ENCODE results near the gene MXD4.

Gene MXD4, protein sequence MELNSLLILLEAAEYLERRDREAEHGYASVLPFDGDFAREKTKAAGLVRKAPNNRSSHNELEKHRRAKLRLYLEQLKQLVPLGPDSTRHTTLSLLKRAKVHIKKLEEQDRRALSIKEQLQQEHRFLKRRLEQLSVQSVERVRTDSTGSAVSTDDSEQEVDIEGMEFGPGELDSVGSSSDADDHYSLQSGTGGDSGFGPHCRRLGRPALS

DNA sequence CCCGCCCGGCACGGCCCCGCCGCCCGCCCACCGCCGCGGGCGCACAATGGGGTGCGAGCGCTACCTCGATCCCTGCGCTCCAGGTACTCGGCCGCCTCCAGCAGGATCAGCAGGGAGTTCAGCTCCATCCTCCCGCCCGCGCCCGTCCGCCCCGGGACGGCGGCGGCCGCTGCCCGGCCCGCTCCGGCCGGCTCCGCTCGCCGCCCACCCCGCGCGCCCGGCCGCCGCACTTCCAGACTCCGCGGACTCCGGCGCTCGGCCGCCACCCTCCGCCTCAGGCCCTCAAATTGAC lies at the start of gene MXD4:
Gene MXD4 (minus strand): TSS at position 257 of the 292 bp plus-strand sequence. CDS start 129 bp downstream, at position 128.
- DNase-seq, result no peak

DNA sequence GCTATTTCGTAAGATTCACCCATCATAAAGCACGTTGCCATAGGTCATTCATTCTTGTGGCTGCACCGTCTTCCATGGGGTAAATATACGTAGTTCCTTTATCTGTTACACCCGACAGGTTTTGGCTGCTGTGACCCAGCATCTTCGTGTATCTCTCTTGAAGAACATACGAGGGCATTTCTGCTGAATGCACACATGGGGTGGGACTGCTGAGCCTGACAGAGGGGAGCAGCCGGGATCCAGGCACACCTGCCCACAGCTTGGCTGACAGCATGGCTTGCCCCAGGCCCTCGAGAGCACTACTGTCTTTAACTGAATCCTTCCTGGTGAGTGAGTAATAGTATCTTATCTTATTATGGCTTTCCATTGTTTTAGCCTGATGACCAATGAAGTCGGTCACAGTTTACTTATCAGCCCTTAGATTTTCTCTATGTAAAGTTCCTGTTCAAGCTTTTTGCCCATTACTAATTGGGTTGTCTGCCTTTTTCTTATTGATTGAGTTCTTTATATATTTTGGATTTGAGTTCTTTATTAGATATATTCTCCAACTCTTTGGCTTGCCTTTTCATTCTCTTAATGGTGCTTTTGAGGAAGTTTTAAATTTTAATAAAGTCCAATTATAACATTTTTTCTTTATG lies 45.0 kb upstream of the MXD4 start:
- DNase-seq, result no peak

DNA sequence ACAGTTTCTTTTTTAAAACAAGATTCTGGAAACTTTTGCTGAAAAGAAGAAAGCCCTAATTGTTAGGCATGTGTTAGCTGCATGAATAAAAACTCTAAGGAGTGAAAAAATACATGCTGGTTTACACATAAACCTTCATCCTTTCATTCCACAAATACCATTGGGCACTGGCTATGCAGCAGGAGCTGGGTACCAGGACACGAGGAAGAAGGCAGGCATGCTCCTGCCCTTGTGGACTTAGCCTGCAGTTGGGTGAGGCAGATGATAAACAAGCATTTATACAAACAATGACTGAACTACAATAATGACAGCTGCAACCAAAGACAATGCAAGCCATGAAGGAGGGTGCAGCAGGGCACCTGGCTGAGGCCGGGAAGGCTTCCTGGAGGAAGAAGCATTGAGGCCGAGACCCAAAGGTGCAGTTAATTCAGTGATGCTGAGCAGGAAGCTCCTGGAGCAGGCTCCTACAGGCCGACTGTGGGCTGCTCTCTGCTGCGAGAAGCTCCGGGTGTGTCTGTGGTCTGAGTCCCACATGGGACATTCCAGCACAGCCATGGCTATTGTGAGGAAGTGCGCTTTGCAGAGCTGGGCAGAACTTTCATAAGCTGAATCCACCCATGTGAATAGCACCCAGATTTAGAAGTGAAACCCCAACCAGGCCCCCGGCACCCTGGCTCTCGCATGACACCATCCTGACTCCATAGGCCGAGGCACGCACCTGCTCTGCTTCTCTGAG lies 44.0 kb upstream of the MXD4 start:
- DNase-seq, result no peak

DNA sequence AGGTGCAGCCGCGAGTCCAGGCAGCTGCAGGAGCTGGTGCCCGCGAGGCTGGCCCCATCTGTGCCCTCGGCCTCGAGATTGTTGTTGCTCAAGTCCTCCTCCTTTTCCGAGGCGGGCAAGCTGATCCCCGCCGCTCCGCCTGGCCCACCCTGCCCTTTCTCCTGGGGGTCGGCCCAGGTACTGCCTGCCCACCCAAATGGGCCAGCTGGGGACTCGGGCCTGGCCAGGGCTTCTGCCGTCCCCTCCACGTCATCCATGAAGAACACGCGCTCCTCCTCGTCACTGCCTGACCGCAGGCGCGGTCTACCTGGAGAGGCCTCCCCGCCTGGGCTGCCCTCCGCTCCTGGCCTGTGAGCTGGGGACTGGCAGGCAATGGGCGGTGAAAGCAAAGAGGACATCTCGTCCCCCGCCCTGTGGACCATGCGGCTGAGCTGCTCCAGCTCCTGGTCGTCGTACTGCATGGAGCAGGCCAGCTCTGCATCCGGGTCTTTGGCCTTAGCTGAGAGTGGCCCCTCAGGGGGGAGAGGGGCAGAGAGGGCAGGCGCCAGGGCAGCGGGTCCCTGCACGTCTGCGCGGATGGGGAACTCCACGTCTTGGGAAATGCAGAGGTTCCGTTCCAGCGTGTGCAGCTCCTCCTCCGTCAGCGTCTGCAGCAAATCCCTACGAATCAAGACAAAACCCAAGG lies 43.1 kb upstream of the MXD4 start:
- no peak for DNase-seq

DNA sequence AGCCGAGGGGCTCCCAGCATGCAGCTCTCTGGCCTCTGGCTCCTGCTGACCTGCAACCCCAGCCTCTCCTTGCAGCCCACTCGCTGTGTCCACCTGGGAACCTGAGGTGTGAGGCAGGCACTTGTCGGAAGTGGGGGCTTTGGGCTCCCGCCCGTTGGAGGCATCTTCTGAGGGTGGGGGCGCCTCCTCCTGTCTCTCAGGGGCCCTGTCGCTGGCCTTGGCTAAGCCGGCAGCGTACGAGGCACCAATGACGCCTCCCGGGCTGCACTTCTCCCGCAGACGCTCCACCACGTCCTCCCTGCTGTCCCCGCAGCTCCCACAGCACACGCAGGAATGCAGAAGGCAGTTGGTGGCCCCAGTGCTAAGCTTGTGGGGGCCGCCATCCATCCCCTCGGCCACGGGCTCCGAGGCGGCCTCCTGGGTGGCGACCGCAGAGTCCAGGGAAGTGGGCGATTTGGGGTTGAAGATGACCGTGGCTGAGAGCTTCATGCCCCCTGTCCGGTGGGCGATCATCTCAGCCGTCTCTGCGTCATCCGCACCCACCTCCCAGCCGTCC lies 42.5 kb upstream of the MXD4 start:
- DNase-seq, result no peak

DNA sequence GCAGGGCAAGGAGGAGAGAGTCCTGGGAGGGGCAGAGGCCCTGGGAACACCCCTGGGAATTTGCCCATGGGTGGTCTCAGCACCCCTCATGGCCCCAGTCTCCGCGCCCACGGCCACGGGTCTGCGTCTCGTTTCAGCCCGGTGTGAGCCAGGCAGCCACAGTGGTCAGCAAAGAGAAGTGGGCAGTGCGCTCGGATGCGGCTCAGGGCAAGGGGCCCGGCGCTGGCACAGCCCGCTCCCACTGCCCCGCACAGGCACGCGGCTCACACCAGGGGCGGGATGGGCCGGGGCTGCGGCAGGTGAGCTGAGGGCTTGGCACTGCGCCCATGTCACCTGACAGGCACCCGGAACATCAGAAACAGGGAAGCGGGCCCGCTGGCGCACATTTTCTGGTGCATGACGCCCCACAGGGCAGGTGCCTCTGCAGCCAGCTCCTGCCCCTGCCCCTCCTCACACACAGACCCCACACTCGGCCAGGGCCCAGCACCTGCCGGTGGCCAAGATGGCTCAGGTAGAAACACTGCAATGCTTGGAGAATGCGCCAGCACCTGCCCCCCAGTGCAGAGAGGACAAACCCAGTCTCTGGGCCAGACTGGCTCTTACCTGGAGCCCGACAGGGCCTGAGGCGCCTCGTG lies 41.9 kb upstream of the MXD4 start:
- DNase-seq, result no peak

DNA sequence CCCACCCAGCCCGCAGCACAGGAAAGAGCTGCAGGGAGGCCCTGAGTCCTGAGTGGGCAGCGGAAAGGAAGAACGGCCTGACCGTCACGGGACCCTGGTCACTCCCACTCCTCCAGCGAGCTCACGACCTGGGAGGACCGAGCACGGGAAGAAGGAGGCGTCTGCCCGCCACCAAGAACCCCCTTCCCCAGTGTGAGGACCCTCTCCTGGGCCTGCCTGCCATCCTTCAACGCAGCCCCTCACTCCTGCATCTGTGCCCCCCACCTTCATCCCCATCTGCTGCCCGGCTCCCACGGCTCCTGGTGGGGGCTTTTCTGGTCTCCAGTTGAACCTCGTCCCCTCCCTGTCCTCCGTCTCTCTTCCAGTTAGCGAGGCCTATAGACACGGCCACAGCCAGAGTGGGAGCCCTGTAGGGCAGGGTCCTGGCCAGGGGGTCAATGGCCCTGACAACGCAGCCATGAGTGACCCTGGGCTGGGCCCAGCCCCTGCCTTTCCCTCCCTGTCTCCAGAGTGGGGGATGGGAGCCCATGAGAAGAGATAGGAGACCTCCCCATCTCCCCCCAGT lies 41.3 kb upstream of the MXD4 start:
- no peak for DNase-seq

DNA sequence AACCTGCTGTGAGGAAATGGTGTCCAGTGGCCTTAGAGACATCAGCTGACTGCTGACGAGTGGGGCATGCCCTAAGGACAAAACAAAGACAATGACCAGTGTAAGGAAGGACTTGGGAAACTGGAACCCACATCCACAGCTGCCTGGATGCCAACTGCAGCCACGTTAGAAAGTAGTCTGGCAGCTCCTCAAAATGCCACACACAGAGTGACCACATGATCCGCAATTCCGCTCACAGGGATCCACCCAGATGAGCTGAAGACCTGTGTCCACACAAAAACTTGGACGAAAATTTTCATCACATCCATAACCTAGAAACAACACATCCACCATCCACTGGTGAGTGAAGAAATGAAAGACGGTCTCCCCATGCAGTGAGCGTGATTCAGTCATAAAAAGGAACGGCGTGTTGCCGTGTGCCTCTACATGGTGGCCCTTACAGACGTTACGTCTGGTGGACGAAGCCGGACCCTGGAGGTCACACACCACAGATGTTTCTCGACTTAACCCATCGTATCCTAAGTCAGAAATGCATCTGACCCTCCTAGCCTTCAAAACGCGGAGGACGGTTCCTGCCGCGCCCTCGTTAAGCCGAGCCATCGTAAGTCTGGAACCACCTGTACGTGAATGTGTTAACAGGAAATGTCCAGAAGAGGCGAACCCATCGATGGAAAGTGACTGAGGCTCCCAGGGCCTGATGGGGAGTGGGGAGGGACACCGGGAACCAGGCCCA lies 40.6 kb upstream of the MXD4 start:
- no peak for DNase-seq

DNA sequence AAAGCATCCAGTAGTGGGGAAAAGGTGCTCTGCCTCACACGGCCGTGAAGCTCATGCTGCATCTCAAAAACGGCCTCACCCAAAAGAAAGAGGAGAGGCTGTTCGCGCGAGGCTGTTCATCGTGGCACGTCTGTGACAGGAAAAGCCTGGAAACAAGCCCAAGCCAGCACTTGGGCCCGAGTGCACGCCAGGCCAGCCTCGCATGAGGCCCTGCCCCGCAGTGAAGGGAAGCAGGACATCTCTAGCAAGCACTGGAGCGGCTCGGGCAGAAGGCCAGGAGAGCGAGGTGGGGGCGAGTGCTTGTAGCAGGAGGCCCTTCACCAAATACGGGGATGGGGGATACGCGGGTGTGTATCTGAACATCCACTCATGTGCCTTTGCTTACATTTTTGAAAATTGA lies 39.9 kb upstream of the MXD4 start:
- no peak for DNase-seq

DNA sequence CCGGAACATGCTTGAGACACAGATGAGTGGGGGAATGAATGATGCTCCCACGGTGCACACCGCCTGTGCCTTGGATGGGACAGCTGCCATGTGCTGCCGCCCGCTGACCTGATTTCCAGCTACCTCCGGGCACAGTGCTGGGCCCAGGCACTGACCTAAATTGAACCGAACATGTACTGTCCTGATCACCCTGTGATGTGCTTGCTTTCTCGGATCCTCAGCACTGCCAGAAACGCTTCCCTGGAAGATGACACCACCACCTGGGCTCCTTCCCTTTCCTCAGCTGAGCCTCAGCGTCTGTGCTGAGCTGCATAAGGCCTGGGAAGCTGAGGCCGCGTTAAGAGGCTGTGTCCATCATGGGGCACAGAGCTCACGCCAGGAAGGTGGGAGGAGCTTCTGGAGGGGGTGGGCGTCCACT lies 39.3 kb upstream of the MXD4 start:
- no peak for DNase-seq

DNA sequence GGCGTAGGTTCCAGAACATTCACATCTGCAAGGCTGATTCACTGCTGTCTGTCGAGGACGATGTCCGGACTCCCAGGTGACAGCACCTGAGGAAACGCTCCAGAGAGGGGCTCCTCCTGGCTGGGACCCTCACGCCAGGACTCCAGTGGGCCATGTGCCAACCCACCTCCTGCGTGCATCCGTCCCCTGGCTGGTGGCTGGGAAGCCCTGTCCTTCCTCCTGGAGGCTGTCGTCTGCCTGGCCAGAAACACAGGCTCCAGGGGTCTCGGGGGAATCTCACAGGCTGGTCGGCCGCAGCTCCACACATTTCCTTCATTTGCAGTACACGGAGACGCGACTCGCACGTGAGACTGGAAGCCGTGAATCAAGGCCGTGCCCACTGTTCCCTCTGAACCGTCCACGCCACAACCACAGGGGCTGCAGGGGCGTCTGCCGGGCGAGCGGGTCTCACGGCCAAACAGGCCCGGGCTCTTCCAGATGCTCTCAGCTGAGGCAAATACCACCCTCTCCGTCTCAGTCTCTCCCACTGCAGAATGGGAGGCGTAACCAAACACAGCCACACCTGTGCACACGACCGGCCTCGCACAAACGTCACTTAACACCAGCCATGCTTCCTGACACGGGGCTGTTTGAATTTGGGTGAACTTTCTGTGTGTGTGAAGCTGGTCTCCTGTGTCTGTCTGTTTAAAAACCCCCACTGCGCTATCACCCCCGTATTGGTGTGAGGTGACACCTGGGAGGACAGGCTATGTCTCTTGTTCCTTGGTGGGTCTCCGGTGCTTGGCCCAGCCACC lies 38.7 kb upstream of the MXD4 start:
- no peak for DNase-seq

DNA sequence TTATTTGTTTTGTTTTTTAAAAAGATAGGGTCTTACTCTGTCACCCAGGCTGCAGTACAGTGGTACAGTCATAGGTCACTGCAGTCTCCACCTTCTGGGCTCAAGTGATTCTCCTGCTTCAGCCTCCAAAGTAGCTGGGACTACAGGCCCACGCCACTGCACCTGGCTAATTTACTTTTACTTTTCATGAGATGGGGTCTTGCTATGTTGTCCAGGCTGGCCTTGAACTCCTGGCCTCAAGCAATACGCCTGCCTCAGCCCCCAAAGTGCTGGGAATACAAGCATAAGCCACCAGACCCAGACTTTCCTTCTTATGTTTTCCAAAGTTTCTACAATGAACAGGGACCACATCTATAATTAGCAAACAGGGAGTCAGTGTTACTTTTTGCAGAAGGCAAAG lies 37.9 kb upstream of the MXD4 start:
- DNase-seq, result no peak

DNA sequence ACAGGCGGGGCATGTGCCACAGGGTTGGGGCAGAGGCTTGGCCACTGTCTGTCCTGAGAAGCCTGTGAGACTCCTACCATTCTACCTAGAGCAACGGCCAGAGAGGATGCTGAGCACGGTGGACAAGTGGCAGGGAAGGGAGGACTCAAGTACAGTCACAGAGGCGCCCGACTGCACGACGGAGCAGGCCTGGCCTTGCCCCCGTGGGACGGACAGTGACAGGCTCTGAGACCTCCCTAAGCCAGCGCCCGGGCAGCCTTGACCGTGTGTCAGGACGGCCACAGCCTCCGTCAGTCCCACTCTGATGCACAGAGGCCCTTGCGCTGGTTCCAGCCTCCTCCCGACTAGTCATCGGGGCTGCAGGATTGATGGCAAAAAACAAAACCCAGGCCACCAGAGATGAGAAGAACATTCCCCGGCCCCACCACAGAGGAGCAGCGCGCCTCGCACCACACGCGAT lies 36.7 kb upstream of the MXD4 start:
- no peak for DNase-seq

DNA sequence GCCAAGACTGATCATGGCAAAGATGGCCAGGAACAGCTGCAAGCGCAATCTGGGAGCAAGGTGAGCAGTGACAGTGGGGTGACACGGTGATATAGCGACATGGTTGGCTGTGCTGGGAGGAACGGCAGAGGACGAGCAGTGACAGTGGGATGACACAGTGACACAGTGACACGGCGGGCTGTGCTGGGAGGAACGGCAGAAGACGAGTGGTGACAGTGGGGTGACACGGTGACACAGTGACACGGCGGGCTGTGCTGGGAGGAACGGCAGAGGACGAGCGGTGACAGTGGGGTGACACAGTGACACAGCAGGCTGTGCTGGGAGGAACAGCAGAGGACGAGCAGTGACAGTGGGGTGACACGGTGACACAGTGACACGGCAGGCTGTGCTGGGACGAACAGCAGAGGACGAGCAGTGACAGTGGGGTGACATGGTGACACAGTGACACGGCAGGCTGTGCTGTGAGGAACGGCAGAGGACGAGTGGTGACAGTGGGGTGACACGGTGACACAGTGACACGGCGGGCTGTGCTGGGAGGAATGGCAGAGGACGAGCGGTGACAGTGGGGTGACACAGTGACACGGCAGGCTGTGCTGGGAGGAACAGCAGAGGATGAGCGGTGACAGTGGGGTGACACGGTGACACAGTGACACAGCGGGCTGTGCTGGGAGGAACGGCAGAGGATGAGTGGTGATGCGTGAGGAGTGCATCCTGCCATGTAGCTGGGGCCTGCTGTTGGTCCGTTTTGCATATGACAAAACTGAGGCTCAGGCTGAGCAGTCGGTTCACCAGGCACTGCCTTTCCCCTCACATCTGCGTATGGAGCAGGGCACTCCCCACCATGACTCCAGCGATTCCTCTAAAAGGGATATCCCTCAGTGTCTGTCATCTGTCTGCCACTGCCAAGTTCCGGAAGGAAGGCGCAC lies 36.0 kb upstream of the MXD4 start:
- DNase-seq, result no peak

DNA sequence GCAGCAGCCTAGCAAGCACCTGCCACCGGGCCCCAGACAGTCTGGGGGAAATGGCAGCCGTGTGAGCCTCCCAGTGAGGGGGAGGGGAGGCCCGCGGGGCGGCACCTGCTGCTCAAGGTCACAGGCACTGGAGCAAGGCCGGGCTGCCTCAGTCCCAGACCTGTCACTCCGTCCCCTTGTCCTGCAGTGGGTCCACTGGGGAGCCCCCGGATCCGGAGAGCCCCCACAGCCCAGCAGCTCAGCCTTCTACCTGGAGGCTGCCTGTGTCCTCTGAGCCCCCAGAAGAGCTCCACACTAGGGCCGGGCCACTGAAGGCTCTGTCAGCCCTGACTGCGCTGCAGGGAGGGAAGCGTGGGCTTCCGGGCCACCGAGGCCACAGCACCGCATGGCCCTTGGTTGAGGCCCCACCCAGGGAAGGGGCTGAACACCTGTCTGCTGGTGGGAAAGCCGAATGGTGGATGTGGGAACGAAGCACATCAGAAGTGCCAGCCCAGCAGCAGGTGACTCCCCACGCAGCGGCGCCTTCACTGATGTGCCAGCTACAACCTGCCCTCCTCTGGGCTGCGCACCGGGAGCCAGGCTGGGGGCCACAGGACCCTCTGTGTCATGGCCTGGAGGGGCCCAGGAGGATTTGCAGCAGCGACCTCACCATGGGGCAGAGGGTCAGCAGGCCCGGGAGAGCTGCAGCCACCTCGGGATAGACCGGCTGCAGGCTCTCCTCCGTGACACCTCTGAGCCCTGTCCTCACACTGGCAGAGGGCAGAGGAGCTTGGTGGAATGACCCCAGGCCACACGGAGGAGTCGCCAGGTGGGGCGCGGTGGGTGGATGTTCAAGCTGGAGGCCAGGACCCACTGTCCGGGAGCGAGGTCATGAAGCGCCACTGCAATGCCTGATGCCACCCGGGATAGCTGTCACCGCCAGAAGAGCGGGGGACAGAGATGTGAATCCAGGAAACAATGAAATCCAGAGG lies 35.0 kb upstream of the MXD4 start:
- DNase-seq, result no peak

DNA sequence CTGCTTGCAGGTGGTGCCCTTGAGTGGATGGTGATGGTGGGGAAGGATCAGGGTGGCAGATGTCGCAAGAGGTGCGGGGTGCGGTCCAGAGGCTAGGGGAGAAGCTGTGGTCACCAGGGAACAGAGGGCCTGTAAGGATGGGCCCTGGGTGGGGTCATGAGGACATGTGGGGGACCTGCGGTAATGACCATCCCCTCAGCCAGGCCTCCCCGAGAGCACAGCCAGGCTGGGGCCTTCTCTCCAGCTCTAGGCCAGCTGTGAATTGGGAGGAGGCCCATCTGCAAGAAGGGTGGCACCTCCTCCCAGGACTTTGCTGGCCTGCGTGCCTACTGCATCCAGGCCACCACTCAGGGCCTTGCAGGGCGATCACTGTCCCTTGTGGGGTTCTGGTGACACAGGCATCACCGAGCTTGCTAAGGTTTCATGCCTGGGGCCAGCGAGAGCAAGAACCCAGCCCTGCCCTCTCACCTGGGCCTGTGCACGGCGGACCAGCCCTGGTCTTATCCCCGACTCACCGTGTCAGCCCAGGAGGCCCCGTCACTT lies 34.1 kb upstream of the MXD4 start:
- no peak for DNase-seq

DNA sequence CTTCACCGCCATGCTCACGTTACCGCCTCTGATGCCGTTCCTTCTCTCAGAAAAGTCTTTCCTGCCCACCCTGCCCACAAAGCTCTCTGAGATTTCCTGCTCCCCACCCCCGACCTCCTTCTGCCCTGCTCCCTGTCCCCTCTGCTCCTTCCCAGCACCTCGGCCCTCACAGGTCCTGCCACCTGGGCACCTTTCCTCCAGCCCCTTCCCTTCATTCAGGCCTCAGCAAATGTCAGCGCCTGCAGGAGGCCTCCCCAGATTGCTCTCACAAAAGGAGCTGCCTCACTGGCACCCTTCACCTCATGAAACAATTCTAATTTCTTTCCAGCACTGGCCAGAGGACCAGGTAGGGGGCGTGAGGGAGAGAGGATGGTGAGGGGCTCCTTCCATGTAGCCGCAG lies 33.6 kb upstream of the MXD4 start:
- DNase-seq, result no peak

DNA sequence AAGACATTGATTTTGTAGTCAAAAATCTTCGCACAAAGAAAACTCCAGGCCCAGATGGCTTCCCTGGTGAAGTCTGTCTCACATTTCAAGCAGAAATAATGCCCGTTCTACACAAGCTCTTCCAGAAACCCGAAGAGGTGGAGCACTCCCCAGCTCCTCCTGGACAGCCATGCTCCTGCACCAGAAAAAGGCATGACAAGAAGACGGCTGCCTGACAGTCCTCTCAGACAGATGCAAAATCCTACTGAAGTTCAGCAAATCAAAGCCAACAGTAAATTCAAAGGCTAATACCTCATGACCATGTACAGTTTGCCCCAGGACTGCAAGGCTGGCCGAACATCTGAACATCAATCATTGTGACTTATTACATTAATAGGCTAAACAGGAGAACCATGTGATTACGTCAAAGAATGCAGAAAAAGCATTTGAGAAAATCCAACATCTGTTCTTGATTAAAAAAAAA lies 30.8 kb upstream of the MXD4 start:
- DNase-seq, result no peak

All from activated effector memory CD4-positive, alpha-beta T cell treated with Interleukin-2 at 50 U/mL for 16 hours (primary cell).